Measurements from ENCODE around the gene RPGR. TPM values are rescaled to one million over a fixed set of nuclear protein-coding genes. Genes with fewer than 3 reads are reported as not detected.

The RPGR gene
- total and polyA plus RNA-seq, 9 of the 15 experiments (the other 6 are each of a cell fraction or from before 2014, with no cell fraction given) = 2.1 to 7.9 (median 5.7) TPM

- Histone ChIP-seq H4K20me1 (replicated peaks; ENCODE audit: control insufficient read depth, insufficient read depth, low read length) (no peaks in the 10 kb centered on the region), H3K9me1 (ENCODE audit: control insufficient read depth, insufficient read depth, low read length) (no peaks in the 10 kb centered on the region), H2AFZ (ENCODE audit: low read depth, low read length) (no peak overlapping the region), H3K36me3 (ENCODE audit: control insufficient read depth, insufficient read depth, low read length) (no peaks in the 10 kb centered on the region), H3K27ac (ENCODE audit: extremely low read depth, low read depth, low read length) (no peak overlapping the region), H3K4me1 (replicated peaks in 1 of 2; ENCODE audit: control insufficient read depth in 2 of 2, insufficient read depth in 2 of 2, low read length in 2 of 2) (no peaks in the 10 kb centered on the region), H3K79me2 (ENCODE audit: control insufficient read depth, insufficient read depth, low read length) (no peaks in the 10 kb centered on the region), H3K9me3 (replicated peaks; ENCODE audit: control insufficient read depth, insufficient read depth, low read depth, low read length) (no peaks in the 10 kb centered on the region), H3K27me3 (ENCODE audit: control insufficient read depth in 2 of 2, insufficient read depth in 2 of 2, low read length in 2 of 2) (no peaks in the 10 kb centered on the region; a peak in 1 of 5 replicates), H3K9ac (ENCODE audit: insufficient read depth in 1 of 2, low read depth in 2 of 2, low read length in 2 of 2) (no peak overlapping the region), H3K4me3 (no peak overlapping the region), H3K4me2 (ENCODE audit: insufficient read depth, low read length) (no peak overlapping the region)
- no peak for FAIRE-seq
- in situ Hi-C loops (cut with MboI) = no loop called here
- DNase-seq (ENCODE audit: extremely low read depth in 1 of 4, low spot score in 3 of 4) = no peak
- ChIA-PET POLR2A (no interaction called here), CTCF (ENCODE audit: low intra/inter-chr PET ratio) (no interaction called here)
- intact Hi-C loops (cut with micrococcal nuclease) = no loop called here
- no TSS peak for BruUV-seq (replicated peaks)
- TF ChIP-seq GTF2A2 (tag; IDR thresholded peaks at IDR 0.05) (no peak), NEUROD1 (IDR thresholded peaks at IDR 0.05; ENCODE audit: borderline replicate concordance, low read depth, low read length, partially characterized antibody) (no peak), SRSF7 (optimal IDR thresholded peaks at IDR 0.05; ENCODE audit: low read depth, low read length) (no peak), HEY1 (CRISPR knock-in tag; IDR thresholded peaks at IDR 0.05; ENCODE audit: borderline replicate concordance) (no peak), EGR1 (conservative IDR thresholded peaks at IDR 0.05) (no peak), BACH1 (tag; IDR thresholded peaks at IDR 0.05) (no peak), RBM34 (IDR thresholded peaks at IDR 0.05; ENCODE audit: borderline replicate concordance, insufficient read depth, low read length) (no peak), ZNF324 (CRISPR knock-in tag; IDR thresholded peaks at IDR 0.05) (no peak)
- TF ChIP-seq, protein P1, sequence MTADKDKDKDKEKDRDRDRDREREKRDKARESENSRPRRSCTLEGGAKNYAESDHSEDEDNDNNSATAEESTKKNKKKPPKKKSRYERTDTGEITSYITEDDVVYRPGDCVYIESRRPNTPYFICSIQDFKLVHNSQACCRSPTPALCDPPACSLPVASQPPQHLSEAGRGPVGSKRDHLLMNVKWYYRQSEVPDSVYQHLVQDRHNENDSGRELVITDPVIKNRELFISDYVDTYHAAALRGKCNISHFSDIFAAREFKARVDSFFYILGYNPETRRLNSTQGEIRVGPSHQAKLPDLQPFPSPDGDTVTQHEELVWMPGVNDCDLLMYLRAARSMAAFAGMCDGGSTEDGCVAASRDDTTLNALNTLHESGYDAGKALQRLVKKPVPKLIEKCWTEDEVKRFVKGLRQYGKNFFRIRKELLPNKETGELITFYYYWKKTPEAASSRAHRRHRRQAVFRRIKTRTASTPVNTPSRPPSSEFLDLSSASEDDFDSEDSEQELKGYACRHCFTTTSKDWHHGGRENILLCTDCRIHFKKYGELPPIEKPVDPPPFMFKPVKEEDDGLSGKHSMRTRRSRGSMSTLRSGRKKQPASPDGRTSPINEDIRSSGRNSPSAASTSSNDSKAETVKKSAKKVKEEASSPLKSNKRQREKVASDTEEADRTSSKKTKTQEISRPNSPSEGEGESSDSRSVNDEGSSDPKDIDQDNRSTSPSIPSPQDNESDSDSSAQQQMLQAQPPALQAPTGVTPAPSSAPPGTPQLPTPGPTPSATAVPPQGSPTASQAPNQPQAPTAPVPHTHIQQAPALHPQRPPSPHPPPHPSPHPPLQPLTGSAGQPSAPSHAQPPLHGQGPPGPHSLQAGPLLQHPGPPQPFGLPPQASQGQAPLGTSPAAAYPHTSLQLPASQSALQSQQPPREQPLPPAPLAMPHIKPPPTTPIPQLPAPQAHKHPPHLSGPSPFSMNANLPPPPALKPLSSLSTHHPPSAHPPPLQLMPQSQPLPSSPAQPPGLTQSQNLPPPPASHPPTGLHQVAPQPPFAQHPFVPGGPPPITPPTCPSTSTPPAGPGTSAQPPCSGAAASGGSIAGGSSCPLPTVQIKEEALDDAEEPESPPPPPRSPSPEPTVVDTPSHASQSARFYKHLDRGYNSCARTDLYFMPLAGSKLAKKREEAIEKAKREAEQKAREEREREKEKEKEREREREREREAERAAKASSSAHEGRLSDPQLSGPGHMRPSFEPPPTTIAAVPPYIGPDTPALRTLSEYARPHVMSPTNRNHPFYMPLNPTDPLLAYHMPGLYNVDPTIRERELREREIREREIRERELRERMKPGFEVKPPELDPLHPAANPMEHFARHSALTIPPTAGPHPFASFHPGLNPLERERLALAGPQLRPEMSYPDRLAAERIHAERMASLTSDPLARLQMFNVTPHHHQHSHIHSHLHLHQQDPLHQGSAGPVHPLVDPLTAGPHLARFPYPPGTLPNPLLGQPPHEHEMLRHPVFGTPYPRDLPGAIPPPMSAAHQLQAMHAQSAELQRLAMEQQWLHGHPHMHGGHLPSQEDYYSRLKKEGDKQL (CRISPR knock-in tag; IDR thresholded peaks at IDR 0.05; ENCODE audit: borderline replicate concordance) = no peak
- WGBS (ENCODE audit: insufficient coverage, low coverage, missing lambda C conversion rate) = no CpG with 5 or more reads among the region's 1 CpG
- ATAC-seq = no peak
Observed at GRCh38 chrX:38376747-38377146, 49.4 kb upstream of the RPGR start.
